CD14-positive monocyte (primary cell): Measurements from ENCODE around the gene PPP6R3. TPM values are rescaled to one million over a fixed set of nuclear protein-coding genes. Genes with fewer than 3 reads are reported as not detected.
A peak's percentile ranks its signal among the peaks of the same experiment; 100 is the strongest.

Experiments used
- DNase-seq, 3 donors: peaks; one replicate each; pipeline ENCODE4 v3.0.0-alpha.2; 2011 to 2022
- H2AFZ ChIP-seq: 2 replicates; pipeline ENCODE4 v1.6.0; 2012; ENCODE audit warnings: mild to moderate bottlenecking, low read depth, low read length, inconsistent platforms; ENCODE audit not compliant: insufficient read depth, poor library complexity, severe bottlenecking
- H3K27ac ChIP-seq, 2 donors: 1 replicate in 1 of 2; 2 replicates in 1 of 2; pipeline ENCODE4 v1.5.1; 2012 to 2013; ENCODE audit warnings: low read length in 2 of 2, control low read depth in 1 of 2, inconsistent platforms in 1 of 2, low read depth in 1 of 2, mild to moderate bottlenecking in 1 of 2
- H3K27me3 ChIP-seq, 2 donors: one replicate each; pipeline versions ENCODE4 v1.6.0 to v1.6.1; 2011 to 2013; ENCODE audit warnings: low read length in 2 of 2; ENCODE audit not compliant: control insufficient read depth in 2 of 2, insufficient read depth in 2 of 2
- H3K36me3 ChIP-seq, 2 donors: replicated peaks in 1 of 2; 1 replicate in 1 of 2; 2 replicates in 1 of 2; pipeline versions ENCODE4 v1.5.1 to v1.6.1; 2012 to 2013; ENCODE audit warnings: low read length in 2 of 2, control low read depth in 1 of 2, inconsistent platforms in 1 of 2, mild to moderate bottlenecking in 1 of 2; ENCODE audit not compliant: insufficient read depth in 2 of 2, control insufficient read depth in 1 of 2
- H3K4me1 ChIP-seq, 2 donors: 1 replicate in 1 of 2; 2 replicates in 1 of 2; pipeline versions ENCODE4 v1.5.1 to v1.6.1; 2012 to 2013; ENCODE audit warnings: low read length in 2 of 2, control low read depth in 1 of 2, inconsistent platforms in 1 of 2, mild to moderate bottlenecking in 1 of 2, moderate library complexity in 1 of 2; ENCODE audit not compliant: insufficient read depth in 2 of 2, control insufficient read depth in 1 of 2
- H3K4me2 ChIP-seq: replicated peaks from 2 replicates; pipeline ENCODE3; 2012; ENCODE audit warnings: low read length, moderate library complexity, mild to moderate bottlenecking; ENCODE audit not compliant: poor library complexity, severe bottlenecking; ENCODE audit errors: extremely low read depth
- H3K4me3 ChIP-seq, 3 experiments: fragments of 200-600 bp in 1 of 3; sonication (generic) in 1 of 3; replicated peaks in 1 of 3; 1 replicate in 2 of 3; 2 replicates in 1 of 3; pipeline ENCODE4 v1.5.1; 2011 to 2013; ENCODE audit warnings: low read length in 3 of 3, mild to moderate bottlenecking in 3 of 3, control low read depth in 2 of 3, low read depth in 2 of 3, inconsistent platforms in 1 of 3, moderate library complexity in 1 of 3
- H3K79me2 ChIP-seq: 2 replicates; pipeline ENCODE4 v1.6.0; 2012; ENCODE audit warnings: mild to moderate bottlenecking, control low read depth, inconsistent platforms, low read length, moderate library complexity; ENCODE audit not compliant: insufficient read depth
- H3K9ac ChIP-seq: 2 replicates; pipeline ENCODE4 v1.6.0; 2017; ENCODE audit warnings: low read length, mild to moderate bottlenecking; ENCODE audit not compliant: insufficient read depth, poor library complexity, severe bottlenecking
- H3K9me3 ChIP-seq, 2 donors: replicated peaks in 1 of 2; 1 replicate in 1 of 2; 2 replicates in 1 of 2; pipeline versions ENCODE4 v1.5.1 to v1.6.1; 2012 to 2013; ENCODE audit warnings: low read length in 2 of 2, control low read depth in 1 of 2; ENCODE audit not compliant: control insufficient read depth in 1 of 2, insufficient read depth in 1 of 2
- H4K20me1 ChIP-seq: 2 replicates; pipeline ENCODE4 v1.6.0; 2012; ENCODE audit warnings: mild to moderate bottlenecking, low read length, control low read depth, moderate library complexity; ENCODE audit not compliant: insufficient read depth
- H3K27ac Mint-ChIP-seq, 7 donors: one replicate each; pipeline ENCODE4 v1.8.0; 2020; ENCODE audit warnings: mild to moderate bottlenecking in 7 of 7, mixed read lengths in 7 of 7, moderate library complexity in 6 of 7, inconsistent platforms in 2 of 7
- H3K27me3 Mint-ChIP-seq, 3 donors: one replicate each; pipeline ENCODE4 v1.8.0; 2021 to 2022; ENCODE audit warnings: low read depth in 3 of 3, mild to moderate bottlenecking in 3 of 3, mixed read lengths in 3 of 3, moderate library complexity in 3 of 3, inconsistent platforms in 1 of 3
- H3K36me3 Mint-ChIP-seq, 2 donors: one replicate each; pipeline ENCODE4 v1.8.0; 2020; ENCODE audit warnings: mixed read lengths in 2 of 2, inconsistent platforms in 1 of 2, mild to moderate bottlenecking in 1 of 2
- H3K4me1 Mint-ChIP-seq: one replicate; pipeline ENCODE4 v1.8.0; 2020; ENCODE audit warnings: mild to moderate bottlenecking, mixed read lengths
- H3K4me3 Mint-ChIP-seq, 2 donors: one replicate each; pipeline ENCODE4 v1.8.0; 2020; ENCODE audit warnings: mild to moderate bottlenecking in 2 of 2, mixed read lengths in 2 of 2, moderate library complexity in 1 of 2
- H3K9me3 Mint-ChIP-seq, 7 donors: one replicate each; pipeline ENCODE4 v1.8.0; 2020 to 2022; ENCODE audit warnings: mixed read lengths in 7 of 7, mild to moderate bottlenecking in 6 of 7, moderate library complexity in 6 of 7, inconsistent platforms in 2 of 7
- CTCF ChIP-seq: fragments of 200-600 bp; IDR thresholded peaks from one replicate; pipeline ENCODE4 v1.8.0; 2022; ENCODE audit warnings: antibody characterized with exemption, mild to moderate bottlenecking
- WGBS: methylation state at CpG from one replicate; pipeline ENCODE4 v1.1.5; 2013; ENCODE audit warnings: missing lambda C conversion rate; ENCODE audit not compliant: insufficient coverage; 5-methylcytosine and 5-hydroxymethylcytosine counted together
- intact Hi-C, 2 donors: fragments of 100-400 bp; cut with micrococcal nuclease; formaldehyde crosslinking; loops; one replicate each; pipeline versions ENCODE4 v1.15.0 to v1.15.1; 2023
- polyA plus RNA-seq, 3 donors: library from polyadenylated mRNA; depleted of rRNA in 1 of 3; unstranded in 2 of 3; stranded (reverse) in 1 of 3; fragments of 300-500 nt in 2 of 3; fragments of >200 nt in 1 of 3; fragmentation: Illumina TruSeq in 2 of 3; gene quantifications; 1 replicate in 2 of 3; 2 replicates in 1 of 3; pipeline ENCODE4 v1.2.3, GENCODE V29; 2012 to 2021

The PPP6R3 gene
- polyA plus RNA-seq, 3 donors: 22.9 to 39.4 (median 38.1) TPM

GRCh38 chr11:68503251-68503687 is 42.7 kb downstream of the PPP6R3 start:
- Mint-ChIP-seq H3K9me3 (no peaks in the 10 kb centered on the region), H3K4me1 (peaks cover 55% of the 10 kb centered on the region), H3K36me3 (peaks cover 0 to 10% of the 10 kb centered on the region in 2 donors), H3K27ac (peak overlapping the region in 6 of 7 donors; percentile 5 to 79 (median 46)), H3K4me3 (no peak overlapping the region), H3K27me3 (peaks cover 0 to 2% (median 0%) of the 10 kb centered on the region in 3 donors)
- H3K9me3 ChIP-seq: no peaks in the 10 kb centered on the region
- peaks cover 13 to 32% of the 10 kb centered on the region in 2 donors for H3K4me1 ChIP-seq
- peaks cover 100% of the 10 kb centered on the region for H4K20me1 ChIP-seq
- no peak for TF ChIP-seq CTCF
- no peak overlapping the region for H3K4me2 ChIP-seq
- DNase-seq: no peak
- no peaks in the 10 kb centered on the region for H3K27me3 ChIP-seq
- H3K4me3 ChIP-seq: no peak overlapping the region
- peak overlapping the region; percentile 12 to 23 for H3K27ac ChIP-seq
- WGBS: 43% methylated on average over 8 of the region's 9 CpGs
- intact Hi-C loops: no loop called here
- H2AFZ ChIP-seq: no peak overlapping the region
- H3K79me2 ChIP-seq: peaks cover 100% of the 10 kb centered on the region
- H3K9ac ChIP-seq: no peak overlapping the region
- H3K36me3 ChIP-seq: no peaks in the 10 kb centered on the region

DNA sequence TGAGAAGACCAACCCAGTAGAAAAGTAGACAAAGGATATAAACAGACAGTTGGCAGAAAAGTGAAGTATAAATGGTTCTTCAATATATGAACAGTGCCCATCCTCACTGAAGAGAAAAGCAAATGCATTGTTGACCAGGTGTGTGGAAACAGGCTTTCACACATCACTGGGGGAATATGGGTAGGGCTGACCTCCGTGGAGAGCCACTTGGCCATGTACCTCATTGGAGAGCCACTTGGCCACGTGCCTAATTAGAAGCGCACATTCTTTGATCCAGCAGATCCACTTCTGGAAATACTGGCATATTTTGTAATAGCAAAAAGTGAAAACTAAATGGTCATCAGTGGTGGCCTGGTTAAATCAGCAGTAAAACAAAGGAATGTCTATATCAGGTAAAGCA is 43.2 kb downstream of the PPP6R3 start:
- intact Hi-C loops: no loop called here
- Histone ChIP-seq H3K27me3 (no peaks in the 10 kb centered on the region), H3K4me1 (peaks cover 12 to 26% of the 10 kb centered on the region in 2 donors), H3K9me3 (no peaks in the 10 kb centered on the region), H2AFZ (no peak overlapping the region), H3K79me2 (peaks cover 100% of the 10 kb centered on the region), H4K20me1 (peaks cover 100% of the 10 kb centered on the region), H3K27ac (no peak overlapping the region), H3K36me3 (no peaks in the 10 kb centered on the region), H3K4me2 (no peak overlapping the region), H3K4me3 (no peak overlapping the region), H3K9ac (no peak overlapping the region)
- TF ChIP-seq CTCF: no peak
- H3K9me3 Mint-ChIP-seq: no peaks in the 10 kb centered on the region
- 100% methylated on average over 1 of the region's 3 CpGs for WGBS
- H3K4me3 Mint-ChIP-seq: no peak overlapping the region
- no peak for DNase-seq
- H3K27ac Mint-ChIP-seq: peak overlapping the region in 4 of 7 donors; percentile 21 to 75 (median 46)
- peaks cover 0 to 10% of the 10 kb centered on the region in 2 donors for H3K36me3 Mint-ChIP-seq
- H3K27me3 Mint-ChIP-seq: peaks cover 0 to 2% (median 0%) of the 10 kb centered on the region in 3 donors
- H3K4me1 Mint-ChIP-seq: peaks cover 53% of the 10 kb centered on the region
